ENCODE data around the gene BSDC1.

BSDC1 gene

GRCh38 chr1:32365445-32365844 lies 28.8 kb downstream of the BSDC1 start:
- H3K4me2 ChIP-seq (ENCODE audit: low read length), result no peak overlapping the region
- no peaks in the 10 kb centered on the region for H3K9me2 ChIP-seq (ENCODE audit: low read depth, low read length)
- H3K4me1 ChIP-seq (ENCODE audit: insufficient read depth, low read length, severe bottlenecking), result peaks cover 6% of the 10 kb centered on the region
- H3K9me3 ChIP-seq (ENCODE audit: low read length), result no peaks in the 10 kb centered on the region
- TF ChIP-seq EZH2 (IDR thresholded peaks at IDR 0.05; ENCODE audit: borderline replicate concordance, low read length) (no peak), CTCF (IDR thresholded peaks at IDR 0.05; ENCODE audit: low read length) (no peak)
- no peaks in the 10 kb centered on the region for H3K79me2 ChIP-seq (ENCODE audit: insufficient read depth, low read length)
- no peak overlapping the region for H3K9ac ChIP-seq (ENCODE audit: low read length)
- peaks cover 47% of the 10 kb centered on the region for H3K36me3 ChIP-seq (ENCODE audit: insufficient read depth, low read length)
- H3F3A ChIP-seq (ENCODE audit: insufficient read depth, low read length), result no peaks in the 10 kb centered on the region
- no peaks in the 10 kb centered on the region for H4K20me1 ChIP-seq (ENCODE audit: insufficient read depth, low read length)
- H2AFZ ChIP-seq (ENCODE audit: low read length), result no peak overlapping the region
- no peak overlapping the region for H3K27ac ChIP-seq (ENCODE audit: low read depth, low read length, poor library complexity, severe bottlenecking)
- H3K27me3 ChIP-seq (ENCODE audit: insufficient read depth, low read length), result no peaks in the 10 kb centered on the region
- no peak overlapping the region for H3K4me3 ChIP-seq (ENCODE audit: low read depth, low read length, poor library complexity, severe bottlenecking)

- Histone ChIP-seq H3K27me3 (ENCODE audit: insufficient read depth, low read length) (no peaks in the 10 kb centered on the region), H3K79me2 (ENCODE audit: insufficient read depth, low read length) (no peaks in the 10 kb centered on the region), H2AFZ (ENCODE audit: low read length) (no peak overlapping the region), H3K4me1 (ENCODE audit: insufficient read depth, low read length, severe bottlenecking) (peaks cover 11% of the 10 kb centered on the region), H3K36me3 (ENCODE audit: insufficient read depth, low read length) (peaks cover 47% of the 10 kb centered on the region), H3K27ac (ENCODE audit: low read depth, low read length, poor library complexity, severe bottlenecking) (no peak overlapping the region), H3K9me2 (ENCODE audit: low read depth, low read length) (no peaks in the 10 kb centered on the region), H3F3A (ENCODE audit: insufficient read depth, low read length) (no peaks in the 10 kb centered on the region), H3K4me3 (ENCODE audit: low read depth, low read length, poor library complexity, severe bottlenecking) (no peak overlapping the region), H3K4me2 (ENCODE audit: low read length) (no peak overlapping the region), H3K9ac (ENCODE audit: low read length) (no peak overlapping the region), H3K9me3 (ENCODE audit: low read length) (no peaks in the 10 kb centered on the region), H4K20me1 (ENCODE audit: insufficient read depth, low read length) (no peaks in the 10 kb centered on the region)
- TF ChIP-seq EZH2 (IDR thresholded peaks at IDR 0.05; ENCODE audit: borderline replicate concordance, low read length), result no peak
- no peak for TF ChIP-seq CTCF (IDR thresholded peaks at IDR 0.05; ENCODE audit: low read length)
Observed at GRCh38 chr1:32364836-32365235, 29.4 kb downstream of the BSDC1 start.

- no peaks in the 10 kb centered on the region for H3K9me3 ChIP-seq (ENCODE audit: low read length)
Observed at GRCh38 chr1:32363713-32364112, 30.5 kb downstream of the BSDC1 start.

More at GRCh38 chr1:32363713-32364112, 30.5 kb downstream of the BSDC1 start:
- H3K9ac ChIP-seq (ENCODE audit: low read length), result no peak overlapping the region
- H3K9me2 ChIP-seq (ENCODE audit: low read depth, low read length), result no peaks in the 10 kb centered on the region
- no peak overlapping the region for H3K27ac ChIP-seq (ENCODE audit: low read depth, low read length, poor library complexity, severe bottlenecking)
- H3K27me3 ChIP-seq (ENCODE audit: insufficient read depth, low read length), result no peaks in the 10 kb centered on the region
- H3K4me1 ChIP-seq (ENCODE audit: insufficient read depth, low read length, severe bottlenecking), result peaks cover 14% of the 10 kb centered on the region
- no peak overlapping the region for H3K4me3 ChIP-seq (ENCODE audit: low read depth, low read length, poor library complexity, severe bottlenecking)
- no peak overlapping the region for H3K4me2 ChIP-seq (ENCODE audit: low read length)
- H3K79me2 ChIP-seq (ENCODE audit: insufficient read depth, low read length), result no peaks in the 10 kb centered on the region
- H2AFZ ChIP-seq (ENCODE audit: low read length), result no peak overlapping the region
- no peaks in the 10 kb centered on the region for H4K20me1 ChIP-seq (ENCODE audit: insufficient read depth, low read length)
- H3F3A ChIP-seq (ENCODE audit: insufficient read depth, low read length), result no peaks in the 10 kb centered on the region
- peaks cover 47% of the 10 kb centered on the region for H3K36me3 ChIP-seq (ENCODE audit: insufficient read depth, low read length)
- TF ChIP-seq EZH2 (IDR thresholded peaks at IDR 0.05; ENCODE audit: borderline replicate concordance, low read length) (no peak), CTCF (IDR thresholded peaks at IDR 0.05; ENCODE audit: low read length) (no peak)

Measured in OCI-LY1 (cell line).